Stimulated activated naive CD8-positive, alpha-beta T cell treated with anti-CD3 and anti-CD28 coated beads, Interleukin-15, Interleukin-2, amounts not matched to agents 100 ng/mL and 50 ng/mL, for 24 hours (primary cell): ENCODE data around the gene NDUFS1.
"Not testable (repeated sequence)": the region's sequence is repeated elsewhere in the genome, so short reads cannot be mapped to it uniquely, and the experiment has no call there.

Source experiments
- H3K27ac Mint-ChIP-seq: one replicate; pipeline ENCODE4 v1.8.0; 2021; ENCODE audit warnings: mild to moderate bottlenecking, mixed read lengths
- H3K27me3 Mint-ChIP-seq: one replicate; pipeline ENCODE4 v1.8.0; 2021; ENCODE audit warnings: mixed read lengths
- H3K36me3 Mint-ChIP-seq: one replicate; pipeline ENCODE4 v1.8.0; 2021; ENCODE audit warnings: low read depth, mixed read lengths
- H3K4me1 Mint-ChIP-seq: one replicate; pipeline ENCODE4 v1.8.0; 2021; ENCODE audit warnings: low read depth, mixed read lengths
- H3K4me3 Mint-ChIP-seq: one replicate; pipeline ENCODE4 v1.8.0; 2021; ENCODE audit warnings: mild to moderate bottlenecking, mixed read lengths
- H3K9me3 Mint-ChIP-seq: one replicate; pipeline ENCODE4 v1.8.0; 2021; ENCODE audit warnings: mixed read lengths

The NDUFS1 gene

DNA sequence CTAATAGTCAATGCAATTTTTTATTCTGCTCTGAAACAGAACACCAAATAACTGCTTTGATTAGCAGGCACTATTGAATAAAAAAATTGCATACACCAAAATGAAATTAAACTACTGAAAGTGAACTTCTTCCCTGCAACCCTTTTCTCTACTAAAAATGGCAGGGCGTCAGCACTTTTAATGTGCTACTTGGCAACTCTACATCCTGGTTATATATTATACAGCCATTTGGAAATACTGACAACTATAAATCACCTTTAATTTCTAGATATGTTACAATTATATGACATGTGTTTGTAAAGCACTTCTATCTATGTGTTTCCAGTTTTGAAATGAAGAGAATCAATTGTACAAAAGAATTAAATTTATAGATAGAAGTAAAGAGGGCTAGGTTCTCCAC lies 9.9 kb downstream of the NDUFS1 start:
- Mint-ChIP-seq H3K27me3 (no peaks in the 10 kb centered on the region), H3K4me1 (peaks cover 9% of the 10 kb centered on the region), H3K36me3 (peaks cover 64% of the 10 kb centered on the region), H3K9me3 (no peaks in the 10 kb centered on the region), H3K4me3 (no peak overlapping the region), H3K27ac (no peak overlapping the region)

DNA sequence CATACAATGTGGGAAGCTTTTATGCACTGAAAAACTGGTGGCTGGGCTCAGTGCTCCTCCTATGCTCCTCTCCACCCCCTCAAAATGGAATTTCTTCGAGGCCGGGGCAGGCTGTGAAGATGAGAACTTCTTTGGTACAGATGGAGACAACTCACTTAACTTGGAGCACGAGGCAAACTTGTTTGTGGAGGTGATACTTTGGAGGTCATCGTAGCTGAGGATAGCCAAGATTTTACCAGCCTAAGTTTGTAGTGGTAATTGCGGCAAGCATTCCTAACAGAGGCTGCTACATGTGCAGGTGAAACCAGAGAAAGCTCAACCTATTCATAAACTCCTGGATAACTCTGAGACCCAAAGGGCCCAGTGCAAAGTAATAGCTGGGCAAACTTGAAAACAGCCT lies 13.6 kb downstream of the NDUFS1 start:
- Mint-ChIP-seq H3K27me3 (no peaks in the 10 kb centered on the region), H3K4me1 (no peaks in the 10 kb centered on the region), H3K9me3 (no peaks in the 10 kb centered on the region), H3K27ac (no peak overlapping the region), H3K4me3 (no peak overlapping the region), H3K36me3 (peaks cover 84% of the 10 kb centered on the region)

DNA sequence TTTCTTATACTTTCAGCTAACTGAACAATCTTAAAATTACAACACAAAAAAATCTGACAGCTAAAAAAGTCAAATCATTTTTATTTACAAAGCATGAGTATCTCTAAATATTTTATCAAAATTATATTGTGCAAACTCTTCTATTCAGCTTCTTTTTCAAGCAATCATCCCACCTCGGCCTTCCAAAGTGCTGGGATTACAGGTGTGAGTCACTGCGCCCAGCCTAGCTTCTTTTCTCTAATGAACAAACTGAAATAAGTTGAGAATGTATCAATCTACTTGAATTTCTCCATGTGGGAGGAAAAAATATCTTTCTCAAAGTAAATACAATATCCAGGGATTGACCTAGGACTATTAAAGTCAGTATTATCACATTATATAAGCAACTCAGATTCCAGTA lies 14.9 kb downstream of the NDUFS1 start:
- Mint-ChIP-seq H3K27ac (no peak overlapping the region), H3K4me1 (no peaks in the 10 kb centered on the region), H3K36me3 (peaks cover 75% of the 10 kb centered on the region), H3K9me3 (no peaks in the 10 kb centered on the region), H3K4me3 (no peak overlapping the region), H3K27me3 (no peaks in the 10 kb centered on the region)

DNA sequence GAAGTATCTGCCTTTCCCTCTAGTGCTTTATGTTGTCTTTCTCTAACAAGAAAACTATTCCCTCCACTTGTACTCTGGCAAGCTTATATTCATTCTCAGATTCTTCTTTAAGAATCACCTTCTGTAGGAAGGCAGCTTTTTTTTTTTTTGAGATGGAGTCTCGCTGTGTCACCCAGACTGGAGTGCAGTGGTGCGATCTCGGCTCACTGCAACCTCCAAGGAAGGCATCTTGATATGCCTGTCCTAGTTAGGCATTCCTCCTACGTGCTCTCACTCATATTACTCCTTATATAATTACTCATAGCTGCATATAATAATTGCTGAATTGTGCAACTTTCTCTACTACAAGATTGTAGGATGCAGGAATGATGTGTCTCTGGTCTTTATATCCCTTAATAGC lies 15.8 kb downstream of the NDUFS1 start:
- Mint-ChIP-seq H3K27me3 (no peaks in the 10 kb centered on the region), H3K4me1 (no peaks in the 10 kb centered on the region), H3K36me3 (peaks cover 70% of the 10 kb centered on the region), H3K27ac (no peak overlapping the region), H3K4me3 (no peak overlapping the region), H3K9me3 (no peaks in the 10 kb centered on the region)

DNA sequence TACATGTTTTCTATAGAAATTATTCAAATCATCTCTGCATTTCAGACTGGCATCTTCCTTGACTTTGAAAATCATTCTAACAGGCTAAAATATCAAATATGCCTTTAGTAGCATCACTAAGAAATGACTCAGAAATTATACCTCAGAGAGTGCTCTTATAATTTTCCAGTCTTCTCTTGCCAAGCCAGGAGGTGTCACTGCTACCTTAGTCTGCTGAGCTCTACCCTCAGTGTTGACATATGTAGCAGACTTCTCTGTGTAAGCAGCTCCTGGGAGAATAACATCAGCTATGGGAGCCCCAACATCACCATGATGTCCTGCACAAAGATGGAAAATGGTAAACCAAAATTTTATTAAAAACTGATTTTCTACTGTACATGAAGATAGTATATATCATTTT lies 31.6 kb downstream of the NDUFS1 start:
- Mint-ChIP-seq H3K27ac (no peak overlapping the region), H3K36me3 (peaks cover 50% of the 10 kb centered on the region), H3K27me3 (no peaks in the 10 kb centered on the region), H3K9me3 (no peaks in the 10 kb centered on the region), H3K4me1 (no peaks in the 10 kb centered on the region), H3K4me3 (no peak overlapping the region)

DNA sequence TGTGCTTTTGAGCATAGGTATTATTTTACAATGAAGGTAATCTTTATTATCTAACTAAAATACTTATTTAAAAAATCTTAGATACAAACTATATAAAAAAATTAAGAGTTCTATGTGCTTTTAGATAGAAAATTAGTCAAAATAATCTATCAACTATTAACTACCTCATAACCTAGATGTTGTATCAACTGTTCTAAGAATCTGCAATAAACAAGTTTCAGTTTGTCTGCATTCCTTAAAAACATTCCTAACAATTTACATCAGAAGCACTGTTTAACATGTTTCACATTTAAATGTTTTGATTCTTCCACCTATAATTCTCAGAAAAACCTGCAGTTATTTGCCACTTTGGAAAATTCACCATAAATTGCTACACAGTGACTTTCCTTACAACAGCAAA lies 33.3 kb downstream of the NDUFS1 start:
- Mint-ChIP-seq H3K4me3 (no peak overlapping the region), H3K36me3 (peaks cover 63% of the 10 kb centered on the region), H3K27me3 (no peaks in the 10 kb centered on the region), H3K9me3 (peaks cover 3% of the 10 kb centered on the region), H3K4me1 (no peaks in the 10 kb centered on the region), H3K27ac (no peak overlapping the region)

DNA sequence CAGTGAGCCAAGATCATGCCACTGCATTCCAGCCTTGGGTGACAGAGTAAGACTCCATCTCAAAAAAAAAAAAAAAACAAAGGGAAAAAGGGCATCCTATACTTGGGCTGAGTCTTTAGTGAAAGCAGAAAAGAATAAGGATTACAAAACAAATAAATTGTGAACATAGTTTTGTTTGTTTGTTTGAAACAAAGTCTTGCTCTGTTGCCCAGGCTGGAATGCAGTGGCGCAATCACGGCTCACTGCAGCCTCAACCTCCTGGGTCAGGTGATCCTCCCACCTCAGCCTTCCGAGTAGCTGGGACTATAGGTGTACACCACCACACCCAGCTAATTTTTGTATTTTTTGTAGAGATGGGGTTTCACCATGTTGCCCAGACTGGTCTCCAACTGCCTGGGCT lies 36.7 kb downstream of the NDUFS1 start:
- H3K4me1 Mint-ChIP-seq, H3K9me3 Mint-ChIP-seq, H3K27ac Mint-ChIP-seq, H3K27me3 Mint-ChIP-seq, H3K4me3 Mint-ChIP-seq: not testable (repeated sequence)
- peaks cover 68% of the 10 kb centered on the region for H3K36me3 Mint-ChIP-seq

DNA sequence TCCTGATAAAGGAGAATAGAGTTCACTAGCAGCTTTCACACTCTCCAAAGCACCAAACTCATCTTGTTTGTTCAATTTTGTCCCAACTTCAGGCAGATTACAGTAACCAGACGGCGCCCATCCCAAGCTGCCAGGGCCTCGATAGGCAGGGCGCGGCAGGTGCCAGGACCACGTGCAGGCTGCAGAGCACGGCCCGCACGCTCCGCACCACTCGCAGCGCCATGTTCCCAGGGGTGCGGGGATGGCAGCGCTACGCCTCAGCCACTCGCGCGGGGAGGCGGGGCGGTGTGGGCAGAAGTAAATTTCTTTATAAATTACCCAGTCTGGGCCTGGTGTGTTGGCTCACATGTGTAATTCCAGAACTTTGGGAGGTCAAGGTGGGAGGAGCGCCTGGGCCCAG lies 43.0 kb downstream of the NDUFS1 start:
- Mint-ChIP-seq H3K4me3 (no peak overlapping the region), H3K9me3 (peaks cover 9% of the 10 kb centered on the region), H3K36me3 (peaks cover 44% of the 10 kb centered on the region), H3K27me3 (no peaks in the 10 kb centered on the region), H3K27ac (no peak overlapping the region), H3K4me1 (no peaks in the 10 kb centered on the region)

DNA sequence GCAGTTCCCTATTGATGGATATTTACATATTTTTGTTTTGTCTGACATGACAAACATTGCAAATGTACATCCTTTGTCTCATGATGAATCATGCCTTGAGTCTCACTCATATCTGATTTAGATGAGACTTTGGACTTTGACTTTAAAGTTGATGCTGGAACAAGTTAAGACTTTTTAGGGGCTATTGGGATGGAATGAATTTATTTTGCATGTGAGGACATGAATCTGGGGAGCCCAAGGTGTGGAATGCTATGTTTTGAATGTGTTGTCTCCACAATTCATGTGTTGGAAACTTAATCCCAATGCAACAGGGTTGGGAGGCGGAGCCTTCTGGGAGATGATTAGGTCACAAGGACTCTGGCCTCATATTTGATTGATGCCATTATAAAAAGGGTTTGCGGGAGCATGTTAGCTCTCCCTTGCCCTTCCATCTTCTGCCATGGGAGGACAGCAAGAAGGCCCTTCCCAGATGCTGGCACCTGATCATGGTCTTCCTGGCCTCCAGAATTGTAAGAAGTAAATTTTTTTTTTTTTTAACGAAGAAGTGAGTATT lies 44.1 kb downstream of the NDUFS1 start:
- Mint-ChIP-seq H3K27me3 (no peaks in the 10 kb centered on the region), H3K9me3 (peaks cover 2% of the 10 kb centered on the region), H3K4me1 (no peaks in the 10 kb centered on the region), H3K27ac (no peak overlapping the region), H3K36me3 (peaks cover 32% of the 10 kb centered on the region), H3K4me3 (no peak overlapping the region)

DNA sequence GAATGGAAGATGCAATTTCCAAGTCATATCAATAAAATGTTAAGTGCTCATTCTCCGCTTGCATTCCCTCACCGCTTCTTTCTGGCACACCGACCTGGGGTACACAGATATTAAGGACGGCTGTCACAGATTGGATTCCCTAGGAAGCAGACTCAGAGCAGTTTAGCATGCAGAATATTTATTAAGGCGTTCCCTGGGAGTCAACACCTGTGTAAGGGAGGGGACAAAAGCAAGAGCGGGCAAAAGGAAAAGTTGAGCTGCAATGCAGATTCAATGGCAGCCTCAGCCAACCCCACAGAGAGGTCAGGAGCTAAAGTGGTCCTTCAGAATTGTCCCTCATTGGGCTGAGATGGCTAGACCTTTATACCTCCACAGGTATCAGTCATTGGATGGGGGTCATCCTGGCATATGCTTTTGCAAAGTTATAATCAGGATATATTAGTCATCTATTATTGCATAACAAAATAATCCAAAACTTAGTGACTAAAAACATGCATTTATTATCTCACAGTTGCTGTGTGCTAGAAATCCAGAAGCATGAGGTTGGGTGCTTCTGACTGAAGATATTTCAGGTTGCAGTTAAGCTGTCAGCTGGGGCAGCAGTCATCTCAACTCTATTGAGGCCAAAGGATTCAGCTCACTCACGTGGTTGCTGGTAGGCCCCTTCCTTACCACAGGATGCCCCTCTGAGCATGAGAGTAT lies 46.2 kb downstream of the NDUFS1 start:
- peaks cover 24% of the 10 kb centered on the region for H3K36me3 Mint-ChIP-seq
- no peaks in the 10 kb centered on the region for H3K27me3 Mint-ChIP-seq
- H3K4me3 Mint-ChIP-seq = no peak overlapping the region
- no peaks in the 10 kb centered on the region for H3K4me1 Mint-ChIP-seq
- no peak overlapping the region for H3K27ac Mint-ChIP-seq
- no peaks in the 10 kb centered on the region for H3K9me3 Mint-ChIP-seq

DNA sequence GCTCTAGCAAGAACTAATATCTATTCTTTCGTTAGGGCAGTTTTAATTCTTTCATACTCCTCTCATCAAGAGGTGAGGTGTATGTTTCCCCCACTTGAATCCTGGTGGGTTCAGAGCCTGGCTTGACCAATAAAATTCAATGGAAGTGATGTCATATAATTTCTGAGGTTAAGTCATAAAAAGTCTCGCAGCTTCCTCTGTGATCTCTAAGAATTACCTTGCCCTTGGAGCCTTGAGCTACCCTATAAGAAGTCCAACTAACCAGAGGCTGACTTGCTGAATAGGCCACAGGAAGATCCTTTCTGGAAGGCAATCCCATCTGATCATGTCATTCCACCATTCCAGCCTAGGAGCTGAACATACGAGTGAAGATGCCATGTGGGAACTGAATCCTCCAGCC lies 47.1 kb downstream of the NDUFS1 start:
- Mint-ChIP-seq H3K36me3 (peaks cover 20% of the 10 kb centered on the region), H3K9me3 (no peaks in the 10 kb centered on the region), H3K4me3 (no peak overlapping the region), H3K27me3 (no peaks in the 10 kb centered on the region), H3K27ac (no peak overlapping the region), H3K4me1 (no peaks in the 10 kb centered on the region)

DNA sequence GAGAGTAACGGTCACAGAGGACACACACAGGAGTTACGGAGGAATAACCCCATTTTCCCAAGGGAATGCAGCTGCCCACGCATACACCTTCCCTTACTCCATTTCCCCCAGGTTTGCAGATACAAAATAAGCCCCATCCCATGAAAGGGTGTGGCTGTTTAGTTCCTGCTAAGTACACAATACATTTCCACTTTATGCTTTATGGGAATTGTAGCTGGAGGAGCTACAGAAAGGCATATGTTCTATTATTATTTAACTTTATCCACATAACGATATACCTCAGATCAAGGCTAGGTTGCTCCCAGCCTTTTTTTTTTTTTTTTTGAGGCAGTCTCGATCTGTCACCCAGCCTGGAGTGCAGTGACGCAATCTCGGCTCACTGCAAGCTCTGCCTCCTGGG lies 50.5 kb downstream of the NDUFS1 start:
- no peaks in the 10 kb centered on the region for H3K27me3 Mint-ChIP-seq
- no peaks in the 10 kb centered on the region for H3K36me3 Mint-ChIP-seq

DNA sequence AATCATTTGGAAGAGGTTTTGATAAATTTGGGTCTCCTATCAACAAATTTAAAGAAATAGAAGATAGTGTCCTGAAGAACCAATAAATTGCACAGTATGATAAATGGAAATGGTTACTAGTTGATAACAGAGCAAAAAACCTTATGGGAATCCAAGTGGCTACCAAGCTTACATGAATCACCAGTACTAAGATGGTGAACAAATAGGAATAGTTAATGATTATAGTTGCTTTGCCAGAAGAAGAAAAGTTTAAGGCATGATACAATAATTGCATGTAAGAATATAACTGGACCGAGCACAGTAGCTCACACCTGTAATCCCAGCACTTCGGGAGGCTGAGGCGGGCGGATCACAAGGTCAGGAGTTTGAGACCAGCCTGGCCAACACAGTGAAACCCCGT lies 53.7 kb downstream of the NDUFS1 start:
- Mint-ChIP-seq H3K27ac (no peak overlapping the region), H3K4me1 (no peaks in the 10 kb centered on the region), H3K4me3 (no peak overlapping the region), H3K27me3 (no peaks in the 10 kb centered on the region), H3K9me3 (no peaks in the 10 kb centered on the region), H3K36me3 (no peaks in the 10 kb centered on the region)

More for the DNA sequence above, 50.5 kb downstream of the NDUFS1 start:
- Mint-ChIP-seq H3K27ac (no peak overlapping the region), H3K4me3 (no peak overlapping the region), H3K9me3 (no peaks in the 10 kb centered on the region), H3K4me1 (no peaks in the 10 kb centered on the region)

DNA sequence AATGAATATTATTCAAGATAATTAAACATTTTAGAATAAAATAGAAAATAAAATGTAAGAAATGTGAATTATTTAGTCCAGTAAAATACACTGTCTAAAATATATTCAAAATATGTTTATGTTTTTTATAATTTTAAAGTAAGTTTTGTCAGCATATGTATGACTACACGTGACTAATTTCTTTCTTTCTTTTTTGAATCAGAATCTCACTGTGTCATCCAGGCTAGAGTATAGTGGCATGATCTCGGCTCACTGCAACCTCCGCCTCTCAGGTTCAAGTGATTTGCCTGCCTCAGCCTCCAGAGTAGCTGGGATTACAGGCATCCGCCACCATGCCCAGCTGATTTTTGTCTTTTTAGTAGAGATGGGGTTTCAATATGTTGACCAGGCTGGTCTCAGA lies 54.2 kb downstream of the NDUFS1 start:
- Mint-ChIP-seq H3K9me3 (no peaks in the 10 kb centered on the region), H3K27me3 (no peaks in the 10 kb centered on the region), H3K4me1 (no peaks in the 10 kb centered on the region), H3K36me3 (no peaks in the 10 kb centered on the region), H3K4me3 (no peak overlapping the region), H3K27ac (no peak overlapping the region)

DNA sequence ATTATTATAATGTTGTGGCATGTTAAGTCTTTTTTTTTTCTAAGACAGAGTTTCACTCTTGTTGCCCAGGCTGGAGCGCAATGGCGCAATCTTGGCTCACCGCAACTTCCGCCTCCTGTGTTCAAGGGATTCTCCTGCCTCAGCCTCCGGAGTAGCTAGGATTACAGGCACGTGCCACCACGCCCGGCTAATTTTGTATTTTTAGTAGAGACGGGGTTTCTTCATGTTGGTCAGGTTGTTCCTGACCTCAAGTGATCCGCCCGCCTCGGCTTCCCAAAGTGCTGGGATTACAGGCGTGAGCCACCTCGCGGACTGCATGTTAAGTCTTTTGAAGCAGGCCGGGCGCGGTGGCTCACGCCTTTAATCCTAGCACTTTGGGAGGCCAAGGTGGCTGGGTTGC lies 60.4 kb downstream of the NDUFS1 start:
- not testable (repeated sequence) for H3K9me3 Mint-ChIP-seq, H3K27me3 Mint-ChIP-seq, H3K27ac Mint-ChIP-seq, H3K36me3 Mint-ChIP-seq, H3K4me3 Mint-ChIP-seq, H3K4me1 Mint-ChIP-seq

DNA sequence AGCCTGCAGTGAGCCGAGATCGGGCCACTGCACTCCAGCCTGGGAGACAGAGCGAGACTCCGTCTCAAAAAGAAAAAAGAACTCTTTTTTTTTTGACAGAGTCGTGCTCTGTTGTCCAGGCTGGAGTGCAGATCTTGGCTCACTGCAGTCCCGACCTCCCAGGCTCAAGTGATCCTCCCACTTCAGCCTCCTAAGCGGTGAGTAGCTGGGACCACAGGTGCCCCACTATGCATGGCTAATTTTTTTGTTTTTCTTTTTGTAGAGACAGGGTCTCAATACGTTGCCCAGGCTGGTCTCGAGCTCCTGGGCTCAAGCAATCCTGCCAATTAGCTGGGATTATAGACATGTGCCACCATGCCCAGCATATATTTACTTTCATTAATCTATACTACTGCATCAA lies 60.8 kb downstream of the NDUFS1 start:
- no peaks in the 10 kb centered on the region for H3K4me1 Mint-ChIP-seq
- H3K36me3 Mint-ChIP-seq = no peaks in the 10 kb centered on the region
- H3K27me3 Mint-ChIP-seq = no peaks in the 10 kb centered on the region
- H3K4me3 Mint-ChIP-seq = no peak overlapping the region
- H3K27ac Mint-ChIP-seq = no peak overlapping the region
- H3K9me3 Mint-ChIP-seq = no peaks in the 10 kb centered on the region
